GM18511 (cell line): ENCODE results near the gene ACR.

Experiments used
- ATAC-seq: cut with Tn5 transposase; IDR thresholded peaks from one replicate; pipeline ENCODE4 v1.9.1; 2021; ENCODE audit warnings: mild to moderate bottlenecking, moderate library complexity; ENCODE audit not compliant: unreplicated experiment

The ACR gene

GRCh38 chr22:50702821-50703725, 34.9 kb upstream of the ACR start:
- ATAC-seq = no peak

GRCh38 chr22:50703726-50704509, 34.1 kb upstream of the ACR start:
- no peak for ATAC-seq

GRCh38 chr22:50704510-50705218, 33.3 kb upstream of the ACR start:
- no peak for ATAC-seq

GRCh38 chr22:50705219-50705691, 32.7 kb upstream of the ACR start:
- ATAC-seq = no peak

- ATAC-seq = no peak
These were observed 32.1 kb upstream of the ACR start for GRCh38 chr22:50705851-50706351.

GRCh38 chr22:50706481-50707125, 31.4 kb upstream of the ACR start:
- no peak for ATAC-seq

- no peak for ATAC-seq
These were observed 29.5 kb upstream of the ACR start for GRCh38 chr22:50708474-50708873.

- no peak for ATAC-seq
These were observed 29.0 kb upstream of the ACR start for GRCh38 chr22:50708996-50709395.

GRCh38 chr22:50710221-50710620, 27.8 kb upstream of the ACR start:
- ATAC-seq = no peak

GRCh38 chr22:50710886-50711285, 27.1 kb upstream of the ACR start:
- ATAC-seq = no peak

GRCh38 chr22:50711446-50712340, 26.3 kb upstream of the ACR start:
- no peak for ATAC-seq

GRCh38 chr22:50712341-50713007, 25.5 kb upstream of the ACR start:
- no peak for ATAC-seq

GRCh38 chr22:50713008-50713385, 25.0 kb upstream of the ACR start:
- no peak for ATAC-seq

GRCh38 chr22:50713571-50714056, 24.4 kb upstream of the ACR start:
- no peak for ATAC-seq

GRCh38 chr22:50714150-50714549, 23.9 kb upstream of the ACR start:
- ATAC-seq = no peak

GRCh38 chr22:50714631-50715179, 23.3 kb upstream of the ACR start:
- ATAC-seq = no peak

GRCh38 chr22:50715250-50715649, 22.8 kb upstream of the ACR start:
- no peak for ATAC-seq

- no peak for ATAC-seq
These were observed 22.2 kb upstream of the ACR start for GRCh38 chr22:50715776-50716175.
